Smooth muscle cell (in vitro differentiated cells): Measurements from ENCODE around the gene PSME3IP1. TPM values are rescaled to one million over a fixed set of nuclear protein-coding genes. Genes with fewer than 3 reads are reported as not detected.
"Not testable (repeated sequence)": the region's sequence is repeated elsewhere in the genome, so short reads cannot be mapped to it uniquely, and the experiment has no call there.

Experiments used
- DNase-seq: peaks from one replicate; lab custom pipeline; 2025; ENCODE audit not compliant: unreplicated experiment; lab: John Stamatoyannopoulos, UW
- H2AFZ ChIP-seq: fragments of 200-600 bp; sonication (generic); 2 replicates; pipeline ENCODE4 v1.6.0; 2016; ENCODE audit warnings: antibody characterized with exemption, low read depth, mild to moderate bottlenecking
- H3F3A ChIP-seq: fragments of 200-600 bp; sonication (generic); 2 replicates; pipeline ENCODE4 v1.6.0; 2017; ENCODE audit warnings: antibody characterized with exemption, low read depth
- H3K27ac ChIP-seq: fragments of 200-600 bp; sonication (generic); 2 replicates; pipeline ENCODE4 v1.5.1; 2016; ENCODE audit warnings: low read depth, mild to moderate bottlenecking
- H3K27me3 ChIP-seq: fragments of 200-600 bp; sonication (generic); 2 replicates; pipeline ENCODE4 v1.6.1; 2016; ENCODE audit warnings: low read depth, mild to moderate bottlenecking
- H3K36me3 ChIP-seq: fragments of 200-600 bp; sonication (generic); 2 replicates; pipeline ENCODE4 v1.5.1; 2016; ENCODE audit warnings: low read depth
- H3K4me1 ChIP-seq: fragments of 200-600 bp; sonication (generic); 2 replicates; pipeline ENCODE4 v1.5.1; 2016; ENCODE audit warnings: low read depth
- H3K4me2 ChIP-seq: fragments of 200-600 bp; sonication (generic); 2 replicates; pipeline ENCODE4 v1.6.0; 2016; ENCODE audit warnings: mild to moderate bottlenecking
- H3K4me3 ChIP-seq: fragments of 200-600 bp; sonication (generic); 2 replicates; pipeline ENCODE4 v1.5.1; 2016; ENCODE audit warnings: mild to moderate bottlenecking
- H3K79me2 ChIP-seq: fragments of 200-600 bp; sonication (generic); 2 replicates; pipeline ENCODE4 v1.6.0; 2016; ENCODE audit warnings: low read depth, mild to moderate bottlenecking
- H3K9ac ChIP-seq: fragments of 200-600 bp; sonication (generic); 2 replicates; pipeline ENCODE4 v1.6.0; 2016; ENCODE audit warnings: low read depth
- H3K9me3 ChIP-seq: fragments of 200-600 bp; sonication (generic); replicated peaks from 2 replicates; pipeline ENCODE4 v1.5.1; 2016; ENCODE audit warnings: low read depth
- H4K20me1 ChIP-seq: fragments of 200-600 bp; sonication (generic); 2 replicates; pipeline ENCODE4 v1.6.0; 2016; ENCODE audit warnings: low read depth
- CTCF ChIP-seq: fragments of 200-600 bp; sonication (generic); IDR thresholded peaks from 2 replicates; pipeline ENCODE4 v1.5.1; 2017; ENCODE audit warnings: borderline replicate concordance, mild to moderate bottlenecking, antibody characterized with exemption; ENCODE audit not compliant: insufficient read depth, poor library complexity, severe bottlenecking
- WGBS: methylation state at CpG from one replicate; pipeline ENCODE4 v1.1.7; 2016; ENCODE audit warnings: low lambda C conversion rate; 5-methylcytosine and 5-hydroxymethylcytosine counted together
- polyA plus RNA-seq: library from polyadenylated mRNA; unstranded; fragments of >200 nt; fragmentation: Nextera tagmentation; extraction: Ambion mirVana; gene quantifications from 2 replicates; pipeline ENCODE4 v1.2.1, GENCODE V29; 2016
- total RNA-seq: library from RNA; depleted of rRNA; stranded (reverse); fragments of >200 nt; gene quantifications from 2 replicates; pipeline ENCODE4 v1.2.3, GENCODE V29; 2014

The PSME3IP1 gene
- total and polyA plus RNA-seq, 2 experiments from 2014 or later, result 58.1 to 104 TPM

- H3K9me3 ChIP-seq, result no peaks in the 10 kb centered on the region
- H3K4me1 ChIP-seq, result peaks cover 42% of the 10 kb centered on the region
- H3F3A ChIP-seq, result peaks cover 34% of the 10 kb centered on the region
- peaks cover 82% of the 10 kb centered on the region for H3K79me2 ChIP-seq
- no peaks in the 10 kb centered on the region for H3K27me3 ChIP-seq
- DNase-seq, result no peak
- no peak for TF ChIP-seq CTCF
- H4K20me1 ChIP-seq, result peaks cover 35% of the 10 kb centered on the region
- H3K4me2 ChIP-seq, result peak overlapping the region; percentile 79
- 92% methylated on average over 2 of the region's 2 CpGs for WGBS
- no peaks in the 10 kb centered on the region for H3K36me3 ChIP-seq
- no peak overlapping the region for H2AFZ ChIP-seq
- H3K27ac ChIP-seq, result peak overlapping the region; percentile 95
- H3K9ac ChIP-seq, result no peak overlapping the region
- no peak overlapping the region for H3K4me3 ChIP-seq
Measured at GRCh38 chr16:57190136-57190535, 4.3 kb upstream of the PSME3IP1 start.

- H3K27ac ChIP-seq, result peak overlapping the region; percentile 95
- 95% methylated on average over 4 of the region's 4 CpGs for WGBS
- peaks cover 32% of the 10 kb centered on the region for H3F3A ChIP-seq
- not testable (repeated sequence) for H3K27me3 ChIP-seq, H3K36me3 ChIP-seq, H3K9ac ChIP-seq, H3K4me2 ChIP-seq, H3K9me3 ChIP-seq, DNase-seq, H2AFZ ChIP-seq, H3K4me3 ChIP-seq
- H4K20me1 ChIP-seq, result peaks cover 35% of the 10 kb centered on the region
- H3K4me1 ChIP-seq, result peaks cover 44% of the 10 kb centered on the region
- H3K79me2 ChIP-seq, result peaks cover 85% of the 10 kb centered on the region
Measured at GRCh38 chr16:57189527-57189926, 3.7 kb upstream of the PSME3IP1 start.

- Histone ChIP-seq H3F3A (peaks cover 23% of the 10 kb centered on the region), H2AFZ (no peak overlapping the region), H3K27ac (peak overlapping the region; percentile 87), H3K36me3 (no peaks in the 10 kb centered on the region), H3K9me3 (no peaks in the 10 kb centered on the region), H3K4me3 (peak overlapping the region; percentile 78), H3K4me2 (peak overlapping the region; percentile 96), H3K4me1 (peaks cover 52% of the 10 kb centered on the region), H3K9ac (no peak overlapping the region), H4K20me1 (peaks cover 35% of the 10 kb centered on the region), H3K79me2 (peaks cover 91% of the 10 kb centered on the region), H3K27me3 (no peaks in the 10 kb centered on the region)
- no peak for DNase-seq
- WGBS, result 87% methylated on average over 9 of the region's 9 CpGs
- TF ChIP-seq CTCF, result no peak
Measured at GRCh38 chr16:57188711-57189002, 2.8 kb upstream of the PSME3IP1 start.

DNA sequence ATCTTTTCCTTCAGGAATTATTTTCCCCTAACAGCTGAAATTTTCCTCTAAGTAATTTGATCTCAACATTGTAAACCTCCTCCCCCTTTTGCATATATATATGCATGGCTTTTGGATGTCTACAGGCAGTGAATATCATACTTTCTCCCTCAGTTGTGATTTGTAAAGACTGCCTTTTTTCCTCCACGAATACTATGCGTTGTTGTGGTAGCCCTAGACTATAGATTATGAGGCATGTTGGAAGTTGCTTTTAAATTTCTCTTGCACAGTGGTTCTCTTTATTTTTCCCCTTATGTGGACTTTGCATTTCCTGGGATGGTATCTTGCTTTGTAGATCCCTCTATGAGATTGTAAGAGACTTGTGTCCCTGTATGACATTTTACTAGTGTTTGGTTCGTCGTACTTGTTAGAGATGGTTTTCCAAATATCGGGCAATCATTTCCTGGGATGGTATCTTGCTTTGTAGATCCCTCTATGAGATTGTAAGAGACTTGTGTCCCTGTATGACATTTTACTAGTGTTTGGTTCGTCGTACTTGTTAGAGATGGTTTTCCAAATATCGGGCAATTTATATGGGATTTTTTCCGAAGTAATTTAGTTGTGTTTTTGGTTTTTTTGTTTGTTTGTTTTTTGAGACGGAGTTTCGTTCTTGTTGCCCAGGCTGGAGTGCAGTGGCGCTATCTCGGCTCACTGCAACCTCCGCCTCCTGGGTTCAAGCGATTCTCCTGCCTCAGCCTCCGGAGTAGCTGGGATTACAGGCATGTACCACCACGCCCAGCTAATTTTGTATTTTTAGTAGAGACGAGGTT is 2.3 kb upstream of the PSME3IP1 start:
- Histone ChIP-seq H3K79me2 (peaks cover 91% of the 10 kb centered on the region), H3K4me1 (peaks cover 51% of the 10 kb centered on the region), H3F3A (peaks cover 22% of the 10 kb centered on the region), H3K9ac (peak overlapping the region; percentile 93), H3K4me2 (peak overlapping the region; percentile 96), H3K4me3 (peak overlapping the region; percentile 78), H3K27ac (peak overlapping the region; percentile 87), H4K20me1 (peaks cover 35% of the 10 kb centered on the region)
- DNase-seq, H3K9me3 ChIP-seq, H3K27me3 ChIP-seq, H2AFZ ChIP-seq, H3K36me3 ChIP-seq: not testable (repeated sequence)
- WGBS, result 85% methylated on average over 18 of the region's 18 CpGs
